Omental fat pad (tissue), 4 donors: ENCODE measurements around the gene MIER3. TPM values are rescaled to one million over a fixed set of nuclear protein-coding genes. Genes with fewer than 3 reads are reported as not detected.
"Not testable (repeated sequence)": the region's sequence is repeated elsewhere in the genome, so short reads cannot be mapped to it uniquely, and the experiment has no call there.

Experiments
- ATAC-seq: fragments of 150-250 bp; one replicate; pipeline ENCODE4 v1.9.1; 2016; ENCODE audit warnings: mild to moderate bottlenecking, moderate library complexity; ENCODE audit not compliant: low FRiP score
- DNase-seq: peaks from one replicate; pipeline ENCODE4 v3.0.0-alpha.2; 2019; ENCODE audit warnings: low spot score
- total RNA-seq, 4 donors: library from RNA; depleted of rRNA; stranded (reverse); fragments of >200 nt; gene quantifications; one replicate each; pipeline ENCODE4 v1.1.0, GENCODE V29; 2016
- TF ChIP-seq, protein P1 (sequence below), 3 donors: fragments of 450-650 bp; IDR thresholded peaks; one replicate each; pipeline ENCODE4 v1.5.1; 2016 to 2017; ENCODE audit warnings: antibody characterized with exemption in 3 of 3, mild to moderate bottlenecking in 3 of 3, moderate library complexity in 2 of 3

The MIER3 gene
- total RNA-seq, 4 donors from 2014 or later: 15.4 to 57.8 (median 30.6) TPM

- TF ChIP-seq, protein P1, sequence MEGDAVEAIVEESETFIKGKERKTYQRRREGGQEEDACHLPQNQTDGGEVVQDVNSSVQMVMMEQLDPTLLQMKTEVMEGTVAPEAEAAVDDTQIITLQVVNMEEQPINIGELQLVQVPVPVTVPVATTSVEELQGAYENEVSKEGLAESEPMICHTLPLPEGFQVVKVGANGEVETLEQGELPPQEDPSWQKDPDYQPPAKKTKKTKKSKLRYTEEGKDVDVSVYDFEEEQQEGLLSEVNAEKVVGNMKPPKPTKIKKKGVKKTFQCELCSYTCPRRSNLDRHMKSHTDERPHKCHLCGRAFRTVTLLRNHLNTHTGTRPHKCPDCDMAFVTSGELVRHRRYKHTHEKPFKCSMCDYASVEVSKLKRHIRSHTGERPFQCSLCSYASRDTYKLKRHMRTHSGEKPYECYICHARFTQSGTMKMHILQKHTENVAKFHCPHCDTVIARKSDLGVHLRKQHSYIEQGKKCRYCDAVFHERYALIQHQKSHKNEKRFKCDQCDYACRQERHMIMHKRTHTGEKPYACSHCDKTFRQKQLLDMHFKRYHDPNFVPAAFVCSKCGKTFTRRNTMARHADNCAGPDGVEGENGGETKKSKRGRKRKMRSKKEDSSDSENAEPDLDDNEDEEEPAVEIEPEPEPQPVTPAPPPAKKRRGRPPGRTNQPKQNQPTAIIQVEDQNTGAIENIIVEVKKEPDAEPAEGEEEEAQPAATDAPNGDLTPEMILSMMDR (IDR thresholded peaks at IDR 0.05): no peak
- ATAC-seq (no peak), DNase-seq (no peak)
These were observed 34.7 kb upstream of the MIER3 start for GRCh38 chr5:56986626-56986947.

DNA sequence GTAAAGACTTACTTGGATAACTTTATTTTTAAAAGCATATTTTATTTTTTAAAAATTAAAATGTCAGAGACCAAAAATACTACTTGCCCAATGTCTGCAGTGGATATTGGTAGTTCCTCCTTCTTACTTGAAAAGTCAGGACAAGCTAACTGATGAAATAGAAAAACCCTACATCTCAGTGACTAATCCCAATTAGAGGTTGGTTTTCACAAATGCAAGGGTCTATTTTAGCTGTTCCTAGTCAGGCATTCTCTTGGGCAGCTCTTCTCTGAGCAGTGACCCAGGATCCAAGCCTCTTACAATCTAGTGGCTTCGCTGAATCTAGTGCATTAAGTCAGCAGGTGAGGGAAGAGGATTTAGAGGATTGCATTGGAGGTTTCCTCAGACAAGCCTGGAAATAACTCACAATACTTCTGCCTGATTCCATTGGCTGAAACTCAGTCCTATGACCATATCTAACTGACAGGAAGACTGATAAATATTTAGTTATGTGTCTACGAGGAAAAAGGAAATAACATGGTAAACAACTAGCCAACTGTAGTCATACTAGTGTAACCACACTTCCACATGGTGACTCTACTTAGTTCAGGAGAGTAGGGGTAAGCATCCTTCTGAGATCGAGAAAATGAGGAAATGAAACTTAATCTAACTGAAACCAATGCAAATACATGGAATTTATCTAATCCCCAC, 34.2 kb upstream of the MIER3 start:
- TF ChIP-seq, protein P1 (IDR thresholded peaks at IDR 0.05): no peak
- DNase-seq (no peak), ATAC-seq (no peak)

DNA sequence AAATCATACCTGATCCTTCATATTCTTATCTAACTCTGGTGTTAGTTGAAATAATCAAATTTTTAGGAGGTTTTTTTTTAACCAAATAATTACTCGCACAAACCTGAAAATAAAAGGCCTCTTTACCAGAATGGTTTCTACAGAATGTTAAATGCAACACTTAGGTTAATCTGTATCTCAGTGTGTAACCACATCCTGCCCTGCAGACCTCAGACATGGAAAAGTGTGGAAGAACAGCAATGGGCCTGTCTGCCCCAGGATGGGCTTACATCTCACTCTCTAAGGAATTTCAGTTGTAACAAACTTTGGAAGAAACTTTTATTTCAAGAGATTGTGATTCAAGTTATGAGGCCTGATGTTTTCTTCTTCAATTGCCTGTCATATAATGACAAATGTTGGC, 32.5 kb upstream of the MIER3 start:
- ATAC-seq (no peak), DNase-seq (no peak)
- TF ChIP-seq, protein P1 (IDR thresholded peaks at IDR 0.05): no peak

GRCh38 chr5:56983593-56984361, 31.9 kb upstream of the MIER3 start:
- TF ChIP-seq, protein P1 (IDR thresholded peaks at IDR 0.05): no peak
- ATAC-seq (no peak), DNase-seq (no peak)

DNA sequence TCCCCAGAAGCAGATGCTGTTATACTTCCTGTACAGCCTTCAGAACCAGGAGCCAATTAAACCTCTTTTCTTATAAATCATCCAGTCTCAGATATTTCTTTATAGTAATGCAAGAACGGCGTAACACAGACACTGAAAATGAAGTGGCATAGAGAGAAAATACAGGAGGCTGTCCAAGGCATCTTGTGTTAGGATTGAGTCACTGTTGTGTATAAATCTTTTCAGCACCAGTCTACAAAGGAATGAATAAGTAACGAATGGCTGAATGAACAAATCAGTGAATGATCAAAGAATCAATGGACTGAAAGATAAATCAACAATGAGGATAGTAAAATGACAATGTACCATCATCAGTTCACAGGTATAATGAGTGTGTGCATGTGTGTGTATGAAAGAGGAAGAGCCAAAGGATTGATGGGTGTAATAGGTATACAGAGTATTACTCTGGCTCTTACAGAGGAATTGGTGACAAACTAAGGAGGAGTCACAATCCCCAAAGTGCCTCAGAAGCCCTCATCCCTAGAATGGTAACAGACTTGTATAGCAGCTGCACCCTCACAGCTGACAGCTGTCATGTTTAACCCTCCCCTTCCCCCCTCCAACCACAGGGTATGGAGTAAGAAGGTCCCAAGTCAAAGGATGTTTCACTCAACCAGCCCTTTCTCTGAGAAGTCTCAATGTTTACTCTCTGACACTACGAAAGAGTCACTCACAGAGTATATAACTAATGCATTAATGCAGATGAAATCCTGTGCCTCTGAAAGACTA, 29.8 kb upstream of the MIER3 start:
- TF ChIP-seq, protein P1 (IDR thresholded peaks at IDR 0.05): no peak
- no peak for ATAC-seq
- no peak for DNase-seq

DNA sequence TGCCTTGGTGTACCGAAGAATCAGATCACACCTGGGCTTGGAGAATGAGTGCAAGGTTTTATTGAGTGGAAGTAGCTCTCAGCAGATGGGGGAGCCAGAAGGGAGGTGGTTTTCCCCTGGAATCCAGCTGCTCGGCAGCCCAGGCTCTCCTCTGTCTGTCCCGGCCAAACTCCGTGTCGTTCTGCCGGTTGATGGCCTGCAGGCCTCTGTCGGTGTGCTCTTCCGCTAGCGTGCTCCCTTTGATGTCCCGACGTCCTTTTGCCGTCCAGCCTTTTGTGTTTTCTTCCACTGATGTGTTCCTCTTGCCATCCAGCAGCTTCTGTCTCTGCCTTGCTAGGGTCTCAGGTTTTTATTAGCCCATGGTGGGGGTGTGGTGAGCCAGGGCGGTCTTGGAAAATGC, 28.0 kb upstream of the MIER3 start:
- no peak for ATAC-seq
- DNase-seq: no peak
- TF ChIP-seq, protein P1 (IDR thresholded peaks at IDR 0.05): no peak

- not testable (repeated sequence) for ATAC-seq, DNase-seq
These were observed 27.6 kb upstream of the MIER3 start for GRCh38 chr5:56979526-56979925.
